Epidermal melanocyte (primary cell): ENCODE results near the gene AUTS2.

Experiments
- DNase-seq: peaks from one replicate; pipeline ENCODE4 v3.0.0; 2011; ENCODE audit warnings: low spot score; ENCODE audit not compliant: insufficient read length

AUTS2 gene

DNA sequence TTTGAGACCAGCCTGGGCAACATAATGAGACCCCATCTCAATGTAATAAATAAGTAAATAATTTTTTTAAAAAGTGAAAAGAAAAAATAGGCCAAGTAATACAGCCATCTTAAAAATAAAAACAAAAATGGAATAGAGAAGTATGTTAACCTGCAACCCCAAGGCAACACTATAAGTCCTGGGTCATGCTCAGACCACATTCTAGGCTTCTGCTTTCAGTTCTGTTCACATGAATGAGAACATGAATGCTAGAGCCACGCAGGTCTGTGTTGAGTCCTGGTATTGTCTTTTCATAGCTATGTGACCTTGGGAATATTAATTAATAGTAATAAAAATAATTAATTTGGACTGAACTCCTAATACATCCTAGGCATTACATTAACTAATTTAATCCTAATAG lies 284.0 kb downstream of the AUTS2 start:
- DNase-seq = no peak

DNA sequence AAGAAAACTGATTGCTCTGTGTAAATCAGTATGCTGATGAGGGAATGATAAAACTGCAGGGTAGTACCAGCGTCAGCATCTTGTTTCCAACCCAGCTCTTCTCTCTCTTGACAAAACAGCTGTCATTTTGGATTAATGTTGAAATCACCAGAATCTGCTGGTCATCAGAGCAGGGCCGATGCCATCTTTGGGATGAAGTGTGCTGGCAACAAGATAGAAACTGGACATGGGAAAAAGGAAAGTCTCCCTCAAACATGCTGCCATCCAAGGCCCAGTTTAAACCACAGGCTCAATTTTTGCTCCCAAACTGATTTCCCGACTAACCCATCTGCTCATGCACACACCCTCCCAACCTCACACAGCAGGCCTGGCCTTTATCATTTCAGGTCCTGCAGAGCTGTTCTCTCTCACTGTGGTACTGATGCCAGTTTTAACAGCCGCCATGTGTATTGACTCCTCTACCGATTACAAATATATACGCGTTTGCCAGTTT lies 285.2 kb downstream of the AUTS2 start:
- DNase-seq = no peak

DNA sequence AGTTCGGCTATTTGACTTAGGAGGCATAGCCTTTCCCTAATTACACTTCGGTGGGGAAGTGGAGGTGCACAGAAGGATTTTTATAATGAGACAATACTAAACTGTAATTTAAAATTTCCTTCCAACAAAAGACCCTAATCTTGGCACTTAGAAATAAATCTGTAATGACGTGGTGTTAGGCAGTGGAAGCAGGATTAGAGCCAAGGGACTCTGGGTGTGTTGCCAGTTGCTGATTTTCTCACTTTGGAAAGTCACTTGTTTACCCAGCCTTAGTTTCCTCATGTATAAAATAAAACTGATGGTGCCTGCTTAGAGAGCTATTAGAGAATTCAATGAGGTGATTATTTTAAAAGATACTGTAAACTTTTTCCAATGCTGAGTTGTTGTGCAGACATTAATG lies 287.2 kb downstream of the AUTS2 start:
- no peak for DNase-seq

DNA sequence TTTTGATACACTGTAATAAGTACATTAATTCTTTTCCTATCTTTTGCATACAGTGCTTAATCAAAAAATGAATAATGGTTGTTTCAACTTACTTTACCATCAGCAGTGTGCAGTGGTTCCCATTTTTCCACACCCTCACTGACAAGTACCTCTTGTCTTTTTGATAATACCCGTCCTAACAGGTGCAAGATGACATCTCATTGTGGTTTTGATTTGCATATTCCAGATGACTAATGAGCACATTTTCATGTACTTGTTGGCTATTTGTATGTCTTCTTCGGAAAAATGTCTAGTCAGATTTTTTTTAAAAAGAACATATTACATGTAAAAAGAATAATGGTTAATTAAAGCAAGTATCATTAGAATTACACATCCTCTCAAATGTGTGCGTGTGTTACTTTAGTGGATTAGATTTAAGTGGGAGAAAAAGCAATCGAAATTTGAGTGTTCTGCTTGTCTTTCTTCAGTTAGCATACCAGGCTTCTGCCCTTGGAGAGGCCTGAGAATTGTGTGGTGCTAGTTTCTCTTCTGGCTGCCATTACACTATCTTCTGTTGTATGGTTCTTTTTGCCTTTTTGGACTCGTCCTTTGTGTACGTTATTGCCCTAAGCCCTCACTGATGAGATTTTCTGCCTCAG lies 291.2 kb downstream of the AUTS2 start:
- DNase-seq = no peak

DNA sequence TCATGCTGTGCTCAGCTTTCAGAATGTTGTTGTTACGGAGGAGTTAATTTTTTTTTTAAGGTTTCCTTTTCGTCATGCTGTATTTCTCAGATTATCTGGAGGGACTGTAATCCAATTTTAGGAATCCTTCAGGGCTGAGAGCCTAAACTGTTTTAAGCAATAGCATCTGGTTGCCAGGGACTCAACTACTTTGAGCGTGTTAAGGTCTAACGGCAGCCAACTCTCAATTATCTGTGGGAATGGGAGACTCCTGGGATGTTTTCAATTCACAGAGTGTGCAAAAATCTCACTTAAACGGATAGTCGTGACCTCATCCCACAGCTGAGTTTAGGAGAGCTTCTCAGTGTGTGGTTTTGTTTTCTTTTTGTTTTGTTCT lies 291.7 kb downstream of the AUTS2 start:
- no peak for DNase-seq

DNA sequence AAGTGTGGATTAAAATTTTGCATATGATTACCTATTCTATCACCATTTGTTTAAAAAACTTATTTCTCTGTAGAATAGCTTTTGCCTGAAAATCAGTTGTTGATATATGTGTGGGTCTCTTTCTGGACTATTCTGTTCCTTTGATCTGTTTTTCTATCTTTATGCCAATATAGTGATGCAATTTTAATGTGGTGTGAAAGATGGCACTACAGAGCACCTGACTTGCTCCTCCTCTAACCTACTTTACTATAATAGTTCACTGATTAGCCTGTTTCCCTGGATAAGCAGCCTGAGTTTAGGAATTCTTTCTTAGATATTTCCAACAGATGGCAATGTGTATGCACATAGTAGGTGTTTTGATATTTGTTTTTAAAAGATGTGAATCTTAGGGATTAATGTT lies 294.5 kb downstream of the AUTS2 start:
- no peak for DNase-seq

DNA sequence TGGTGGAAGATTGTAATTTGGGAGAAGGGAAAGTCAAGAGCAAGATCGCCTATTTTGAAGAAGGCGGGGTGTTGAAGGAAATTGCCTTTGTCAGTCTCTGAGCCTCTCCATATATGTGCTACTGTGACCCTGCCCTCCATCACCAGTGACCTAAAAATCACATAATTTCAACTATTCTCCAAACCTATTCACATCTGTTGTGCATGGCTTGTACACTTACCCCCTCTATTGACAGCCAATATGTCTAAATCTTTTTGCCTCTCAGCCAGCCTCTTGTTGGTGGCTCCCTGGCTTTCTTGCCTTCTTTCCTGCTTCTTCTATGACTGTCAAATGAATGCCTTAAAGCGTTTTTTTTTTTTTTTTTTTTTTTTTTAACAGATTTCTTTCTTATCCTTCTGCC lies 295.6 kb downstream of the AUTS2 start:
- no peak for DNase-seq

DNA sequence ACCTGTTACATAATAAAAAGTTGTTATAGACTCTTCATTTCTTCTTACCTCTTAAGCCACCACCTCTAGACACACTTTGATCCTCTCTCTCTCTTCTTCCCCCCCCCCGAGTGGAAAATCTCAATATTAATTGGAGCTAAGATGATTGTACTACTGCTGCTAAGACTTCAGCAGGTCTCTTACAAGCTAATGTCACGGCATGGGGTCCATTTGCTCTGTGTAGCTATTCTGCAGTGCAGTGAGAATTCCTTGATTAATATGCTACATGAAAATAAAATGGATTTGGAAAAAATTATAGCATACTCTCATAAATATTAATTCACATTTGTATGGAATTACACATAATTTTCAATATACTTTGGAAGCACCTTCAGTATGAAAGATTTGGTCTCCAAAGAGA lies 297.2 kb downstream of the AUTS2 start:
- DNase-seq = no peak

DNA sequence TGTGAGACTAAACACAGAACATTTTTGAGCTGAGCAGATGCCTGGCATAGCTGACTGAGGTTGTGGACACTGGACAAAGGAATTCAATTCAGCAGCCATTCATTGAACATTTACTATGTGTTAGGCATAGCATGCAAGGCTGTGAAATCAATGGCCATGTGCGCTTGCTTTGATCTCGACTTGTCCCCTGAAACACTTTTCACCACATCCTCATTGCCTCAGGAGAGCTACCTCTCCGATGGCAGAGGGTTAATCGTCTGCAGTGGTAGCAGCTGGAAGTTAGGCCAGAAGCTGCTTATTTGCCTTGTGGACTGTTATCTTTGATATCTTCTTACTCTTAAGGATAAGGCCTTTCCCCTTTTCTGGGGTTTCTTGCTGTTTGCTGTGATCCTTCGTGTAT lies 297.8 kb downstream of the AUTS2 start:
- no peak for DNase-seq

DNA sequence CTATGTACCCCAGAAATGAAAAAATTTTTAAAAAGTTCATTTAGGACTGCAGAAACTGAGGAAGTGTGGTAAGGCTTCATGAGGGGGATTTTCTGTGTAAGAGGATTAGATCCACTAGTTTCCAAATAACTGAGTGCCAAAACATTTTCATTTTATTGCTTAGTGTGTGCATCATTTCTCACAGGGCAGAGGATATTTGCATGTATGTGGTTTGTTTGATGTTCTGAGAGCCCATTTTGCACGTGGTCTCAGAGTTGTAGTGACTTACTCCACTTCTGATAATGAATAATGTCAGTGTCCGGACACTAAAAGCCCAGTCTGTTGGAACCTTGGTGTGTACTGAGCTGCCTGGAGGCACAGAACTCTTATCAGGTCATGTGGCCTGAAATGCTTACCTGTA lies 299.9 kb downstream of the AUTS2 start:
- no peak for DNase-seq

DNA sequence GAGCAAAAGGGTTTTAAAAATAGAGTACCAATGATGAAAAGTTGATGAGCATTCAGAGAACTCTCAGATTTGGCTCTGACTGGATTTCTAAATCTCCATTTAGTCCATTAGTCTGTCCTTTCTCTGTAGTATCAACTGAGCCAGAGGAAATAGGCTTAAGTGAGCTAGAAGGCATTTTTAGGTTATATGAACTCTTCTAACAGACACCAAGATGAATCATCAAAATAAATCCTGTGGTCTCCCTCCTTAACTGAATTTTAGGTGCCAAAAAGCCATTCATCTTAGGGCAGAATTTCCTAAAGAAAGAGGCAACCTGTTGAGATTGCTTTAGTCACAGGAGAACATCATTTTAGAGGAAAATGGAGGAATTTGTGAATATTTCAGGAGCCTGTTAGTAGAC lies 305.1 kb downstream of the AUTS2 start:
- DNase-seq = no peak

DNA sequence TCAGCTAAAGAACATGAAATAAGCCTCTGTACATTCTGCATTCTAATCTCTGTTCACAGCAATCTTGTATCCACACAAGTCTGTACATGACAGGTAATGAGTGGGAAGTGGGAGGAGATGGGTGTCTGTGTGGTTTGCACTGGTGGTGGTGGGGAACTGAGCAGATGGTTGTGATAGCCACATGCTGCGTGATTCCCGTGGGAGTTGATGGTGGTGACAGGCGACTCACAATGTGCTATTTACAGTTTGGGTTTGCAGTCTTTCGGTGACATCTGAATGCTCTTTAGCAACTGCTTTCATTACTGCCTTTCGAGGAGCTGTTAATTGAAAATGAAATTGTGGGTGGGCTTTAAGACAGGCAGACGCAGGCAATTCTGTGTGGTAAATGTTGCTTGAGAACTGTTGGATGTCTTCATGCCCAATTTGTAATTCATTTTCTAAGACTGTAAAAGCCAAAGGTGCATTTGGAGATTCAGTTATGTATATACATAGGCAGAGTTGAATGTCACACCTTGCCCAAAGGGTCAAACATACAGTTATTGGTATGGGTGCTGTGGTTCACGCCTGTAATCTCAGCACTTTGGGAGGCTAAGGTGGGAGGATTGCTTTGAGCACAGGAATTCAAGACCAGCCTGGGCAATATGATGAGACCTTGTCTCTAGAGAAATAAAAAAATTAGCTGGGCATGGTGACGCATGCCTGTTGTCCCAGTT lies 308.2 kb downstream of the AUTS2 start:
- DNase-seq = no peak

DNA sequence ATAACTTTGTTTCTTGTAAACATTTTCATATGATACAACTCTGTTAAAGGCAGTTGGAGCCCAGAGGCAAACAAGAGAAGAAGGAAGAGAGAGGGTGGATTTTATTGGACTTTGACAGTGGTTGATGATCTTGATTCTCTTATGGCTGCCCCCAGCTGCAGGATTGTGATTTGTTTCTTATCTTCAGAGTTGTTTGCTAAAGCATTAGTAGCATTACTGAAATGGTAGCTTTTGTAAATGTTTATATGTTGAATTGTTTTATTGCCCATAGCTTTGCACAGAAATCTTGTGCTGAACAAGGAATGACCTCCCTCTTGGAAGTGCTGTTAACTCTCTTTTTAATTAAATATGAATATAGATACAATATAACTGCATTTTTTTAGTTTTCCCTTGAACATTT lies 309.4 kb downstream of the AUTS2 start:
- DNase-seq = no peak

DNA sequence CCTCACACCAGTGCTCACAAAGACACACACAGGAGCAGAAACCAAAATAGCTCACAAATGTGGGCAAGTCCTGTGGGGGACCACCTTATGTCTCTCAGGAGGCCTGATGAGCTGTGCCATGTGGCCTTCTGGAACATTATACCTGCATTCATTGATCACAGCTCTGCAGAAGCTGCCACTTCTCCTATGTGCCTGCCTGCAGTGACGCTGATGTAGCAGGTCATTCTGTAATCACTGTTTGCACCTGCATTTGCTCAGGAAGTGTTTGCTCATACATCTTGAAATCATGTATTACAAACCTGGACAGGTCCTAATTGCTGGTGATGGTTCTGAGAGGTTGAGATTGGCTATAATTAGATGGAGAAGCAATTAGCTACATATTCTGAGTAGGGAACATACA lies 310.2 kb downstream of the AUTS2 start:
- no peak for DNase-seq

DNA sequence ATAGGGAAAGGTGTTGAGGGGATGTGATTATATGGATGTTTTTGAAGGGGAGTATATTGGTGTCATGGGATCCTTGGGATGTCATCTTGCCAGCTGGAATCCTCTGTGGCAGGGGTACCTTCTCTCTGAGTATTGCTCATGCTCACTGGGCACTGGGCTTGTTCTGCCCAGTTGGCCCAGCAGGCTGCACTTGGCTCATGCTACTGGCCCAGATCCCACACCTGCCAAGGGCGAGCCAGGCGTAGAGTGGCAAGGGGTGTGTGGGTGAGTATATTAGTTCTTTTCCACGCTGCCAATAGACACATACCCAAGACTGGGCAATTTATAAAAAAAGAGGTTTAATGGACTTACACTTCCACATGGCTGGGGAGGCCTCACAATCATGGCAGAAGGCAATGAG lies 311.9 kb downstream of the AUTS2 start:
- no peak for DNase-seq

DNA sequence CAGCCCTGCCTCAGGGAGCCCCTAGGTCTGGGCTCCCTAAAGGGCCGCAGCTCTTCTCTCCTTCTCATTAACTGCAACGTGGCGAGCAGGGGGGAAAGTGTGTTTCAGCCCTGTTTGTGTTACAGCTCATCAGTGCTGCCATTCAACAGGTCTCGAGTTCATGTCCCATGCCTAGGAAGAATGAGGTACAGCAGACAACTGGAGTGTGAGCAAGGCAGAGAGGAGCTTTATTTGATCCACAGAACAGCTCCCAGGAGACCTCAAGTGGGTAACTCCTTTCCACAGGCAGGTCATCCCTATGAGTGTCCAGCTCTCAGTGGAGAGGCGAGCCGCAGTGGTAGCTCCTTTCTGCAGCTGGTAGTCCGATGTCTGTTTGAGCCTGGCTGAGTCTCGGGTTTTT lies 313.1 kb downstream of the AUTS2 start:
- DNase-seq = no peak

DNA sequence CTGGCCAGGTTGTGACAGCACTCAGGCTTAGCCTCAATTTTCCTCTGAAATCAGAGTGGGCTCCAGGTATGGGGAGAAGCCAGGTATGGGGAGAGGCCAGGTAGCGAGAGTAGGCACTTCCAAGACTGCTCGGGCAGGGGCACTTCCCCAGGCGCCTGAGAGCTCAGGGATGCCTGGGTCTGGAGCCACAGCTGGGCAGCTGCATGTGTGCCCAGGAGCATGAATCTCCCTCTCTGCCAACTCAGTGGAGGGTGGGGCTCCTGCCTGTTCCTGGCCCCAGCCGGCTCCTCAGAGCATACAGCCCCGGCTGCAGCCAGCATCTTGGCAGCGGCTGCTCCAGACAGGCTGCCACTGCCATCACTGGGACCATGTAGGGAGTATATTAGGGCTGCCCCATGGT lies 313.9 kb downstream of the AUTS2 start:
- no peak for DNase-seq

DNA sequence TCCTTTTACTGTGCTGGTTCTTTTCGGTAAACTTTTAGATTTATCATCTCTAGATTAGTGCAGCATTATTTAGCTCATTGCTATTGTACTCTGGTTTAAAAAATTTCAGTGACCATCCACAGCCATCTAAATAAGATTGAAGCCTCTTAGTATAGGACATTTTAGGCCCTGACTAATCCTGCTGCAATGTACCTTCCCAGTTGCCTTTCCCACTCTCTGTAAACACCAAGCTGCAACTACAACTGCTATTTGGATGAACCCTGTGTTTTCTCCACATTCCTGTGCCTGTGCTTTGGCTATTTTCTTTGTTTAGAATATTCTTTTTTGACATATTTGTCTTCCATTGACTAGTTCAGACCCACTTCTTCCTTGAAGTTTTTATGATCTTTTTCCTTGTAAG lies 314.6 kb downstream of the AUTS2 start:
- DNase-seq = no peak

DNA sequence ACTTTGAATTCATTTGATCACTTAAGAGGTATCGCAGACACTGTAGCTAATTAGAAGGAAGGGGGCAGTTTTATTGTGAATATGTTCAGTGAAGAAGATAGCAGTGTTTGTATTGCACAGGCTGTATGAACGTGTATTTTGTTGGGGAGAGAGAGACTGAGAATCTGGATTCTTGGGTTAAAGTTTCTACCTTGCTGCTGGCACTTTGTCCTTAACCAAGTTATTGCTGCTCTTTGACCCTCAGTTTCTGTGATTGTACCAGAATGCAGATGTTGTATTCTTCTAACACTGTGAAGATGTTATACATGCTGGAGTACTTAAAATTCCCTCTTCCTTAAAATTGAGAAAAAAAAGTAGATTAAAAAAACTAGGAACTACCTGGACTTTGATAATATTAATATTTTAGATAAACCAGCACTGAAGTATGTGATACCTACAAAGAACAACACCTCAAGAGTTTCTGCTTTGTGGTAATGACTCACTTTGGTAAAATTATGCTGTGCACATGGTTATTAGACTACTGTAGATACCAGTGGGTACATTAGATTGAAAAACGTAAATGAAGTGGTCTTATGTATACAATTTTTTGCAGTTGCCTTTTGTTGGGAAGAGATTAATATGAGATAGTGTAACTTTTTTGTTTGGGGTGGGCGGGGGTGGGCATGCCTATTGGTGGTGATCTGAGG lies 321.3 kb downstream of the AUTS2 start:
- DNase-seq = no peak

DNA sequence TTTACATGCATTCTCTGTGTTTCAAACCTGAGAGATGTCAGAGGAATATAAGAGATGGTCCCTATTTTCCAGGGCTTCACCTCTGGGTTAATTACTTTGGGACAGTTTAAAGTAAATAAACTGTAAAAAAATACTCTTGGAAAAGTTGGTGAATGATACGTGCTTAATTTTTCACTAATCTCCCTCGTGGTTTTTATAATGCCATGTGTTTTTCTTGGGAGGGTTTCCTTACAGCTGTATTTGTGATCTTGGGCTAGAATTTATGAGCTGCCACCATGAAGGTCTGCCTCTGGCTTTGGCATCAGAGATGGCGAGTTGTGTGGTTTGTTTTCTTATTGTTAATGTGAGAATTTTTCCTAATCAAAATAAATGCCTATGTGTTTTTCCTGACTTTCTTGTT lies 322.5 kb downstream of the AUTS2 start:
- DNase-seq = no peak

DNA sequence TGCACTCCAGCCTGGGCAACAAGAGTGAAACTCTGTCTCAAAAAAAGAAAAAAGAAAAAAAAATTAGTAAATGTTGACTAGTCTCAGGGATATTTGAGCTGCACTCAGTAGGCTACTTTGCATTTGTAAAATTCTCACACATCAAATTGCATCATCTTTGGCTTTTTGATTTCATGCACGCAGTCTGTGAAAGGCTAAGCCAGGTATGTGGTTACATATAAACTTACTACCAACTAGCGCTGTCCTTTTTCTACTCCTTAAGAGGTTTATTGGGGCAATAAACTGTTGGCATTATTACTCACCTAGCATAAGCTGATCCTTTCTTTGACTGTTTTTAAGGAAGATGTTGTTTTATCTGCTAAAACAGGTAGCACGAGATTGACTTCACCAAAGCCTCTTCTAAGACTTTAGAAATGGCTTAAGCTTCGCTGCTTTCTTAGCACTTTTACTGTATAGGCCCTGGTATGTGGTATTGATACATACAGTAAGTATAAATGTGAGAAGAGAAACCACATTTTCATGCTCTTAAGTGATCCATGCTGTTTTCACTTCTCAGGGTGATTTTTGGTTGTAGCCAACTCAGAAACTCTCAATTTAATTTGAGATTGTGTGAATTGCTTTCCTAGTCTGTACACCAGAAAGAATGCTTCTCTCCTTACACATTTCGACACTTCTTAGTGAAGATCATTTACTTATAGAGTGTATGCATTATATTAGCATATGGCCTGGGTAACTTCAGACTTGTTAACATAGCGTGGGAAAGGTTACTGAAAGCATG lies 323.9 kb downstream of the AUTS2 start:
- DNase-seq = no peak

DNA sequence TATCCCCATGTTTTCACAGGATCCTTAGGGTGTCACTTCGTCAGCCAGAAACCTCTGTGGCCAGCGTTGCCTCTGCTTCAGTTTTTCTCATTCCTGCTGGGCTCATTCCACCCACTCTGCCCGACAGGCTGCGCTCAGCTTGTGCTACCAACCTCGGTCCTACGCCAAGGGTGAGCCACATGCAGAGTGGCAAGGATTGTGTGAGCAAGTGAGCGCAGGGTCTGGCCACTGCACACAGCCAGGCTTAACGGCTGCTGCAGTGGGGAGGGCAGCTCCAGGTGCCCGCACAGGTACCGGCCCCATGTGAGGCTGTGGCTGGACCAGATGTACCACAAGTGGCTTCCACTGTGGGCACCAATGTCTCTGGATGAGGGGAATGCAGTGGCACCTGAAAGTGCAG lies 329.2 kb downstream of the AUTS2 start:
- no peak for DNase-seq
